Measurements from ENCODE around the gene OBP2A.
"Not testable (repeated sequence)": the region's sequence is repeated elsewhere in the genome, so short reads cannot be mapped to it uniquely, and the experiment has no call there.

The OBP2A gene

GRCh38 chr9:135547756-135548736 is 2.1 kb downstream of the OBP2A start:
- in situ Hi-C loops (cut with HindIII; ENCODE audit: low pct_ligation_motif_present, low pct_unique_long_range_greater_than_20kb, low sequenced_read_pairs), result no loop called here
- no peak for DNase-seq

GRCh38 chr9:135549478-135550343 is 3.8 kb downstream of the OBP2A start:
- DNase-seq; in situ Hi-C loops (cut with HindIII; ENCODE audit: low pct_ligation_motif_present, low pct_unique_long_range_greater_than_20kb, low sequenced_read_pairs): not testable (repeated sequence)

GRCh38 chr9:135550344-135550918 is 4.5 kb downstream of the OBP2A start:
- DNase-seq, result no peak
- in situ Hi-C loops (cut with HindIII; ENCODE audit: low pct_ligation_motif_present, low pct_unique_long_range_greater_than_20kb, low sequenced_read_pairs), result no loop called here

GRCh38 chr9:135551031-135551430 is 5.1 kb downstream of the OBP2A start:
- in situ Hi-C loops (cut with HindIII; ENCODE audit: low pct_ligation_motif_present, low pct_unique_long_range_greater_than_20kb, low sequenced_read_pairs), result no loop called here

GRCh38 chr9:135551456-135551855 is 5.5 kb downstream of the OBP2A start:
- no peak for DNase-seq
- in situ Hi-C loops (cut with HindIII; ENCODE audit: low pct_ligation_motif_present, low pct_unique_long_range_greater_than_20kb, low sequenced_read_pairs), result no loop called here

More at GRCh38 chr9:135551031-135551430, 5.1 kb downstream of the OBP2A start:
- DNase-seq, result no peak

- DNase-seq, result no peak
- in situ Hi-C loops (cut with HindIII; ENCODE audit: low pct_ligation_motif_present, low pct_unique_long_range_greater_than_20kb, low sequenced_read_pairs), result no loop called here
Observed at GRCh38 chr9:135552021-135552697, 6.2 kb downstream of the OBP2A start.

- in situ Hi-C loops (cut with HindIII; ENCODE audit: low pct_ligation_motif_present, low pct_unique_long_range_greater_than_20kb, low sequenced_read_pairs), result no loop called here
- no peak for DNase-seq
Observed at GRCh38 chr9:135552698-135553171, 6.8 kb downstream of the OBP2A start.

GRCh38 chr9:135554718-135555117 is 8.8 kb downstream of the OBP2A start:
- no peak for DNase-seq
- in situ Hi-C loops (cut with HindIII; ENCODE audit: low pct_ligation_motif_present, low pct_unique_long_range_greater_than_20kb, low sequenced_read_pairs), result no loop called here

GRCh38 chr9:135555203-135555602 is 9.3 kb downstream of the OBP2A start:
- no peak for DNase-seq
- in situ Hi-C loops (cut with HindIII; ENCODE audit: low pct_ligation_motif_present, low pct_unique_long_range_greater_than_20kb, low sequenced_read_pairs), result no loop called here

GRCh38 chr9:135555910-135556309 is 10.0 kb downstream of the OBP2A start:
- no peak for DNase-seq
- in situ Hi-C loops (cut with HindIII; ENCODE audit: low pct_ligation_motif_present, low pct_unique_long_range_greater_than_20kb, low sequenced_read_pairs), result no loop called here

- in situ Hi-C loops (cut with HindIII; ENCODE audit: low pct_ligation_motif_present, low pct_unique_long_range_greater_than_20kb, low sequenced_read_pairs), result no loop called here
- DNase-seq, result no peak
Observed at GRCh38 chr9:135559606-135560005, 13.7 kb downstream of the OBP2A start.

- in situ Hi-C loops (cut with HindIII; ENCODE audit: low pct_ligation_motif_present, low pct_unique_long_range_greater_than_20kb, low sequenced_read_pairs), result no loop called here
- no peak for DNase-seq
Observed at GRCh38 chr9:135561391-135562234, 15.7 kb downstream of the OBP2A start, which contains the start of gene PAEP. PAEP (plus strand) TSS chr9:135561756.

GRCh38 chr9:135562235-135562745 is 16.4 kb downstream of the OBP2A start:
- in situ Hi-C loops (cut with HindIII; ENCODE audit: low pct_ligation_motif_present, low pct_unique_long_range_greater_than_20kb, low sequenced_read_pairs), result no loop called here
- DNase-seq, result no peak

GRCh38 chr9:135563039-135563476 is 17.1 kb downstream of the OBP2A start:
- no peak for DNase-seq
- in situ Hi-C loops (cut with HindIII; ENCODE audit: low pct_ligation_motif_present, low pct_unique_long_range_greater_than_20kb, low sequenced_read_pairs), result no loop called here

GRCh38 chr9:135563858-135564257 is 17.9 kb downstream of the OBP2A start:
- in situ Hi-C loops (cut with HindIII; ENCODE audit: low pct_ligation_motif_present, low pct_unique_long_range_greater_than_20kb, low sequenced_read_pairs), result no loop called here
- no peak for DNase-seq

GRCh38 chr9:135565141-135565628 is 19.3 kb downstream of the OBP2A start:
- in situ Hi-C loops (cut with HindIII; ENCODE audit: low pct_ligation_motif_present, low pct_unique_long_range_greater_than_20kb, low sequenced_read_pairs), result no loop called here
- no peak for DNase-seq

GRCh38 chr9:135565636-135566035 is 19.7 kb downstream of the OBP2A start:
- in situ Hi-C loops (cut with HindIII; ENCODE audit: low pct_ligation_motif_present, low pct_unique_long_range_greater_than_20kb, low sequenced_read_pairs), result no loop called here
- DNase-seq, result no peak

All from ACHN (cell line).